Stimulated activated naive CD4-positive, alpha-beta T cell (primary cell): ENCODE results near the gene KRTAP4-16.
"Not testable (repeated sequence)": the region's sequence is repeated elsewhere in the genome, so short reads cannot be mapped to it uniquely, and the experiment has no call there.

Experiments used
- DNase-seq, 6 experiments: peaks; one replicate each; lab custom pipeline; 2025; lab: John Stamatoyannopoulos, UW

KRTAP4-16 gene

DNA sequence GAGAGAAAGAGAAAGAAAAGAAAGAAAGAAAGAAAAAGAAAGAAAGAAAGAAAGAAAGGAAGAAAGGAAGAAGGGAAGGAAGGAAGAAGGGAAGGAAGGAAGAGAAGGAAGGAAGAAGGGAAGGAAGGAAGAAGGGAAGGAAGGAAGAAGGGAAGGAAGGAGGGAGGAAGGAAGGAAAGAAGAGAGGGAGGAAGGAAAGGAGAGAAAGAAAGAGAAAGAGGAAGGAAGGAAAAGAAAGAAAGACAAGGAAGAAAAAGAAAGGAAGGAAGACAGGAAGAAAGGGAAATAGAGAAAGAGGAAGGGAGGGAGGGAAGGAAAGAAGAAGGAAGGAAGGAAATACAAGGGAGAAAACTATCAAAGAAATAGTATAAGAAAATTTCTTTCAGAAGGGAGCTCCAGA is 25.2 kb downstream of the KRTAP4-16 start:
- DNase-seq, result no peak

DNA sequence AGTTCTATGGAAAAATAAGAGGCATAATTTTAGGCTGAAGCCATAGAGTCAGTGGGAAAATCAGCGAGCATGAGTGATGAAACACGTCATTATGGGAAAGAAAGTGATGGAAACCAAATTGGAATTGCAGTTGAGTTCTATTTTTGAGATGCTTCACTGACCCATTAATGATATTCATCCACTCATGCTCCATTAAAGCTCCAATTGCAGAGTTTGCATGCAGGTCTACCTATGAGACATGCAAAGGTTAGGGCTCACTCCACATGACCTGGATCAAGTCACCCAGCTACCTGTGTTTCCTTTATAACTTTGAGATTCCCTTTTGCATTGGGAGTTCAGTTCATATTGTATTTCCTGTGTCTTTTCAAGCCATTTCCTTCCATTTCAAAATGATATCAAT is 28.3 kb downstream of the KRTAP4-16 start:
- no peak for DNase-seq

DNA sequence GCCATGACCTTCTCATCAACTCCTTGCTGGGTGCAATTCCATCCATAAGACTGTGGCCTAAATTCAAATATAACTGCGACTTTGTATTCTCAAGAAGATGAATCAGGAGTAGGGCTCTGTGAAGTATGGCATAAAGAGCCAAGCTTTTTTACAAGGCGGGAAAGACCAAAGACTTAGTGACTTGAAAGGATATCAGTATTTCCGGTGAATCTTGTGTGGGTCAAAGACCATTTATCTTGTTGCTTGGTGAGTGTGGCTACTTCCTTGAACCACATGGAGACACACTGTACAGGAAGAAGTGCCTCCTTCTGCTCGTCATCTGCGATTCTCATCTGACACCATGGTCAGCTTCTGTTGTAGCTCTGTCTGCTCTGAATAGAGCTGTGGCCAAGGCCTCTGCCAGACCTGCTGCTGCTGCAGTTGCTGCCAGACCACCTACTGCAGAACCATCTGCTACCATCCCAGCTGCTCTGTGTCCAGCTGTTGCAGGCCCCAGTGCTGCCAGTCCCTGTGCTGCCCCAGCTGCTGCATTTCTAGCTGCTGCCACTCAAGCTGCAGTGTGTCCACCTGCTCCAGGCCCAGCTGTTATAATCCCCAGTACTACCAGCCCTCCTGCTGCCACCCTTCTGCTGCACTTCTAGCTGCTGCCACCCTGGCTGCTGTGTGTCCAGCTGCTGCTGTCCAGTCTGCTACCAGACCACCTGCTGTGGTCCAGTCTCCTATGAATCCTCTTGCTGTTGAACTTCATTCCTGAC is 30.2 kb downstream of the KRTAP4-16 start:
- no peak for DNase-seq

DNA sequence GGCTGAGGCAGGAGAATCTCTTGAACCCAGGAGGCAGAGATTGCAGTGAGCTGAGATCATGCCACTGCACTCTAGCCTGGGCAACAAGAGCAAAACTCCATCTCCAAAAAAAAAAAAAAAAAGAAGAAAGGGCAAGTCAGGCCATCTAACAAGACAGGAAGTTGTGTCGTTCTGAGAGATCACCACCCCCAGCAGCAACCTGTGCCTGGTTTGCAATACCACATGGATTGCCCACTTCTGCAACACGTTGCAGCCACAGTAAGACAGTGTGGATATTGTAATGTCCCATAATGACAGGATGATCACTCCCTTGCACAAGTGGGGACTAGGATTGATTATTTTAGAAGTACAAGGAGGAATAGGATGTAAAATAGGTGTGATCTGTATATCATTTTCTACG is 33.0 kb downstream of the KRTAP4-16 start:
- no peak for DNase-seq

DNA sequence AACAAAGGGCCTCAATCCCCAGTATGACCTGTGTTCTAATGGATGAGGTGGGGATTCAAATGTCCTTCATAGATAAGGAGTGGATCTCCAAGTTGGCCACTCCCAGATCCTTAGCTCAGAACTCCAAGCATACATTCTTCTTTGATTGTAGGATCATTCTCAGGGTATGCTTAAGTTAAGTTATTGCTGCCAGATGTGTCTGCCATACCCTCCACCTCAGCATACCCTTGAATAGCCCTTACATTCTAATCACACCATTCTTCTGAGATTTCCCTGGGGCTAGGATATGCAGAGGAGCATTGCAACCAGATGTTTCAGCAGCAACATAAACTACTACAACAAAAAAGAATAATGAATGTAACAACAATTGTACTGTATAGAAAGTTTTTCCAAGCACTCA is 34.7 kb downstream of the KRTAP4-16 start:
- no peak for DNase-seq

DNA sequence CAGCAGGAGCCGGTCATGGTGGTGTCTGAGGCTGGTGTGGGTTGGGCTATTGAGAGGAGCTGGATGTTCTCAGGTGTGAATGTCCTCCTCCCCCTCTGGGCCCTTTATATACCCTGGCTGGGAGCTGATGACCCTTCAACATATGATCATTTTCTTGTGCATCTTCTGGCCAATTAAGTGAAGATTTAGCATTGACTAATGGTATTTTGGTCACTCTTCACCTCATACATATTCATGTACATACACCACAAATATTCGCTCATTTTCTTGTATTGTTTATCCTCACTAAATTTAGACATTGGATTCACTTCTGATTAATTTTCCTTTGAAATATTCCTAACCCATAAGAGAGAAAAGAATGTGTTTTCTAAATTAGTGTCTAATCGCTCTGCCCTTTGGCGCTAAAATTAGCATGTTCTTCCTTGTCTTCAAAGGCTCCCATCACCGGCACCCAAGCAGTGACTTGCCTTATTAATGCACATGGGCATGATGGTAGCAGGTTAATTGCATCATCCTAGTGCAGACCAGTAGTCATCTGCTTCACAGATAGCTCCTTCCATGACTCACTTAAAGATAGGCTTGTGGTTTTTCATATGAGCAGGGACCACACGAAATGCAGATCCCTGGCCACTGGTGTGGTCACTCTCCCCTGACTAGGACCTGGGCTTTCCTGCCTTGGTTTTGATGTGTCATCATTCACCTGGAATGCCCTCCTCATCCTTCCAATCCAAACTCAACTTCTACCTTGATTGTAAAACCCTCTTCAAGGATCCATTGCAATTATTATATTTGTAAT is 36.0 kb downstream of the KRTAP4-16 start, which contains the start of gene KRTAP2-4:
KRTAP2-4 (minus strand) TSS at position 51 of the 796 bp plus-strand sequence; CDS start at position 17, 34 bp downstream.
- DNase-seq, result no peak

DNA sequence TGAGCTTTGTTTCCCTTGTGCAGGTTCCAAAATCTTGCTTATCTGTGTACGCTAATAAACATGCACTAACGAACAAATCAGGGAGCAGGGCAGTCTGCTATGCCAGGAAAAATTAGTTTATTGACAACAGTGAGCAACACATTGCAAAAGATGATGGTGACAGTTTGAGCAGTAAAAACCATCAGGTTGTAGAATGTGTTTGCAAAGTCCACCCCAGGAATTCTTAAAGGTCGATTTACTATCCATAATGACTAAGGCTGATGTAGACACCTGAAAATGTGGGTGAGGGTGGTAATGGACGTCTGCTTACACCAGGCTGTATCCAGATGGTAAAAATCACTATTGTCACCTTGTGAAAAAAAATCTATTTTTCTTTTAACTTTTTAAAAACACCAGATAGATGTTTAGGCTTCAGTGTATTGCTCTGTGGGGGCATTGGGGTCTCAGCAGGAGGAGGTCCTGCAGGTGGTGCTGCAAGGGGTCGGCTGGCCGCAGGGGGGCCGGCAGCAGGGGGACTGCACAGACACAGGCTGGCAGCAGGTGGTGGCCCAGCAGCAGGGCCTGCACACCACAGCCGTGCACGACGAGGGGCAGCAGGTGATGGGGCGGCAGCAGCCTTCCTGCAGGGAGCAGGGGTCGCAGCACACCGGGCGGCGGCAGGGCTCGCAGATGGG is 36.9 kb downstream of the KRTAP4-16 start:
- not testable (repeated sequence) for DNase-seq

DNA sequence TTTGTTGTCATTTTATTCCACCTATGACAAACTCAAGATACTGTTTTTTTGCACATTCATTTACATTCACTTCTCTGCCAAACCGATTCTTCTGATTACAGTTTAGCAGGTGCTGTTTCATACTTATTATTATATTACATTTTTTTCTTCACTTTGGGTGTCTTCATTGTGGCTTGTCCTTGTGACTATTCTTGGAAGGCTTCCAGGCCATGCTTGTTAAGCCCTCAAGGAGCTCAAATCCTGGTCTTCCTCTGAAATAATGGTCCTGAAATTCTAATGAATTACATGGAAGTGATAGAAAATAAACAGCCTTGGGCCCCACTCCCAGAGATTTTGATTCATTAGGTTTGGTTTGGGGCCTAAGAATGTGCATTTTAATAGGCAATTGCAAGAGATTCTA is 37.7 kb downstream of the KRTAP4-16 start:
- no peak for DNase-seq

DNA sequence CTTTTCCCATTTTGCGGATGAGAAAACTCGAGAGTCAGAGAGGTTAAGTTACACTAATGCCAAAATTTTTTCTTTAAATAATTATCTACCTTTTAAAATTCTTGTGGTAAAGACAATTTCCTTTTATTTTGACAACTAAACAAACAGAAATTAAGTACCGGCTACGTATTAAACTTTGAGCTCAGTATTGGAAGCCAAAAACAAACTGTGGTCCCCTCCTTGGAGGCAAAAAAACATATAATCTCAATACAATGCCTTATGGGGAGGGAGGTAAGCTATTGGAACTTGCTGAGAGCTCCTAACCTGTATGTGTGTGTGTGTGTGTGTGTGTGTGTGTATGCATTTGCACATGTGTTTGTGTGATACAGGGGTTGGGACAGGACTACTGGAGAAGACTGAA is 38.6 kb downstream of the KRTAP4-16 start:
- no peak for DNase-seq

DNA sequence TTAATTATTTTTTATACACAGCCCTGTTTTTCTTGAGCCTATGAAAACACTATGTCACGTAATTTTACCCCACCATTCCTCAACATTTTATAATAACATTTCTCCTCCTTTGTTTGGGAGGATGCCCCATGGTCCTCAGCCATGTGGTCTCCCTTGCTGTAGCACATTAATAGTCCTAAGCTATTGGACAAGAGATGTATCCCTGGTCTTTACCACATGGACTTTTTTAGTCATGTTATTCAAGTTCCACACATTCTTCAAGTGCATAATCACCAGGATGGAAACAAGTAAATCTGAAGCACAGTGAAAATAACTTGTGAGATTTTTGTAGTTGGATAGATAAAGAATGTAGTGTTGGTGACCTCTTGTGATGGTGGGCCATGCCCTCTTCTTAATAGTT is 40.0 kb downstream of the KRTAP4-16 start:
- no peak for DNase-seq

DNA sequence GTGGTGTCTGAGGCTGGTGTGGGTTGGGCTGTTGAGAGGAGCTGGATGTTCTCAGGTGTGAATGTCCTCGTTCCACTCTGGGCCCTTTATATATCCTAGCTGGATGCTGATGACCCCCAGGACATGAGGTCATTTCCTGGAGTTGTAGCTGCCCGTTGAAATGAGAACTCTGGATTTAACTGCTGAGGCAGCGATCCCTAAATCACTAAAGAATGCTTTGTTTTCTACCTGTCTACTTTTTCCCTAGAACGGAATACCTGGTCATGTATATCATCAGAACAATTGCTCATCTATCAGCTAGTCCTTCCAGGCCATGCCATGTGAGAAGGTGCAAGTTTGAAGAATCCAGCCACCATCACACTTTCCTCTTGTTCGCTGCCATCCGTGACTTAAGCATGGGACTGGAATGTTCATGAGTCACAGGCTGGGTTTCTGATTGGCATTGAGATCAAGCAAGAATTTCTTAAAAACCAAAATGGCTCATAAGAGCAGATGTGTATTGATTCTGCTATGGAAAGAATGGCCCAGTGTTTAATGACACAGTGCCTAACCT is 41.9 kb downstream of the KRTAP4-16 start, which contains the start of gene KRTAP2-3:
KRTAP2-3 (minus strand) TSS at position 63 of the 553 bp plus-strand sequence. CDS start 64 bp downstream, outside the sequence.
- no peak for DNase-seq

DNA sequence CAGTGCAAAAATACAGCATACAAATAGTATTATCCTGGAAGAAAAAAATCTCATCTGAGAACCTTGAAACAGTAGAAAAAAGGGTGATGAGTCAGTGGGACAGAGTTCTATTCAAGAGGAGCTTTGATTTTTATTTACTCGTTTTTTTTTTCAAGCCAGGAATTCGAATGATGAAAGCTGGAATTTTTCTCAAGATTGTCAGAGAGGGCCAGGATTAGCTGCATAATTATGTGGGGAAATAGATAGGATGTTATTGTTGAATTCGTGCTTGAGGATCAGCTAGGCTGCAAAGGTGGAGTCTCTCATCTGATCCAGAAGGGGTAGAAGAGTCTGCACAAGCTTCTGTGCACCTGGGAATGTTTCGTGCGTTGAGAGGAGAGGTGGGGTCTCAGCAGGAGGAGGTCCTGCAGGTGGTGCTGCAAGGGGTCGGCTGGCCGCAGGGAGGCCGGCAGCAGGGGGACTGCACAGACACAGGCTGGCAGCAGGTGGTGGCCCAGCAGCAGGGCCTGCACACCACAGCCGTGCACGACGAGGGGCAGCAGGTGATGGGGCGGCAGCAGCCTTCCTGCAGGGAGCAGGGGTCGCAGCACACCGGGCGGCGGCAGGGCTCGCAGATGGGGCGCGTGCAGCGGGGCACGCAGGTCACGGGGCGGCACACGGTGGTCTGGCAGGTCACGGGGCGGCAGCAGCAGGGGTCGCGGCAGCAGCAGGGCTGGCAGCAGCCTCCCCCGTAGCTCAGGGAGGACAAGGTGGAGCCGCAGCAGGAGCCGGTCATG is 42.5 kb downstream of the KRTAP4-16 start:
- not testable (repeated sequence) for DNase-seq

DNA sequence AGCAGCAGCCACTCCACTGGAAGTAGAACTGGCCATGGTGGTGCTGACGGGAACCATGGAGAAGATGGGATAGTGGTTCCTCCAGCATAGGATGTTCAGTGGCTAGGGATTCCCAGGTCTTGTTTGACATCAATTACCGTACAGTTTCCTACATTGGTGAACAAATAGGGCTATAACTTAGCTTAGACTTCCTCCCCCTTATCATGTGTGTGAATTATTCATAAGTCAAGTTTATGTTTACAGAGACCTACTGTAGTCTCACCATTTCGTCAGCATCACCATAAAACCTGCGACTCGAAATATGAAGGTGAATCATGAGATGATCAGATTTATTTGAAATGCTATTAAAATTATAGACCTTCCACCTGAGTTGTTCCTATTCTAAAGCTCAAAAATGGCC is 43.3 kb downstream of the KRTAP4-16 start:
- DNase-seq, result no peak

DNA sequence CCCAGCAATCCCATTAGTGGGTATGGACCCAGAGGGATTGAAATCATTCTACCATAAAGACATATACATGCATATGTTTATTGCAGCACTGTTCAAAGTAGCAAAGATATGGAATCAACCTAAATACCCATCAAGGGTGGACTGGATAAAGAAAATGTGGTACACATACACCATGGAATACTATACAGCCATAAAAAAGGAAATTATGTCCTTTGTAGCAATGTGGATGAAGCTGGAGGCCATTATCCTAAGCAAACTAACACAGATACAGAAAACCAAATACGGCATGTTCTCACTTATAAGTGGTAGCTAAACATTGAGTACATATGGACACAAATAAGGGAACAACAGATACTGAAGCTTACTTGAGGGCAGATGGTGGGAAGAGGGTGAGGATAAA is 44.5 kb downstream of the KRTAP4-16 start:
- no peak for DNase-seq

DNA sequence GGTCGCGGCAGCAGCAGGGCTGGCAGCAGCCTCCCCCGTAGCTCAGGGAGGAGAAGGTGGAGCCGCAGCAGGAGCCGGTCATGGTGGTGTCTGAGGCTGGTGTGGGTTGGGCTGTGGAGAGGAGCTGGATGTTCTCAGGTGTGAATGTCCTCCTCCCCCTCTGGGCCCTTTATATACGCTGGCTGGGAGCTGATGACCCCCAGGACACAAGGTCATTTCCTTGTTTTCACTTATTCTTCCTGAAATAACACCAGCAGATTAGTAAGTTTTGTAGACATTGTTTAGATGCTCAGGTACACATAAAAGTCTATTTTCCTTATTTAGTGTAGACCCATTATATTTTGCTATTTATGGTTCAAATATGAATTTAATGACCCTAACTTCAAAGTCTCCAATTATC is 46.9 kb downstream of the KRTAP4-16 start, which contains the start of gene KRTAP2-2:
KRTAP2-2 (minus strand) TSS at position 101 of the 400 bp plus-strand sequence; CDS start at position 82, 19 bp downstream.
- DNase-seq, result not testable (repeated sequence)

DNA sequence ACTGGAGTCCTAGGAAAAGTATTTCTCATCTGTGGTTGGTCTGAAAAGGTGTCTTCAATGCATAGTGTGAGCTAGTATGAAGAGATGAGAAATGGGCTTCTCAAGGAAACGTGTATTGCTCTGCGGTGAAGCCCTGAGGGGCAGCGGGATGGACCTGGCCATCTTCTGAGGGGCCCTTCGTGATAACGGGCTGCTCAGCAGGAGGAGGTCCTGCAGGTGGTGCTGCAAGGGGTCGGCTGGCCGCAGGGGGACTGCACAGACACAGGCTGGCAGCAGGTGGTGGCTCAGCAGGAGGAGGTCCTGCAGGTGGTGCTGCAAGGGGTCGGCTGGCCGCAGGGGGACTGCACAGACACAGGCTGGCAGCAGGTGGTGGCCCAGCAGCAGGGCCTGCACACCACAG is 47.5 kb downstream of the KRTAP4-16 start:
- not testable (repeated sequence) for DNase-seq

DNA sequence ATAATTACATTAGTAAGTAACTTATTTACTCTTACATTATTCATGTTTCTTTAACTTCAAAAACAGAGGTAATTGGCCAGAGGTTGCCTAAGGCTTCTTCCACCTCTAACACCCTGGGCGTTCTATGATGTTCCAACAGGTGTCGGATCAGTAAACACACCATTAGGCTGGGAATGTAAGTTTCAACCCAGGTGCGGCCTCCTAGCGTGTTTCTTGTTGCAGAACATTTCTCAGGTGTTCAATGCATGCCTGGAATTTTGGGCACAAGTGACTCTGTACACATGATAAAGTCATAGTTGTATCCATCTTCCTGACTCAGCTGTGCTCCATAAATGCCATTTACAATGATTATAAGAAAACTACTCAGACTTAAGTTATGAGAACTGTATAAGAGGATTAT is 48.0 kb downstream of the KRTAP4-16 start:
- no peak for DNase-seq

DNA sequence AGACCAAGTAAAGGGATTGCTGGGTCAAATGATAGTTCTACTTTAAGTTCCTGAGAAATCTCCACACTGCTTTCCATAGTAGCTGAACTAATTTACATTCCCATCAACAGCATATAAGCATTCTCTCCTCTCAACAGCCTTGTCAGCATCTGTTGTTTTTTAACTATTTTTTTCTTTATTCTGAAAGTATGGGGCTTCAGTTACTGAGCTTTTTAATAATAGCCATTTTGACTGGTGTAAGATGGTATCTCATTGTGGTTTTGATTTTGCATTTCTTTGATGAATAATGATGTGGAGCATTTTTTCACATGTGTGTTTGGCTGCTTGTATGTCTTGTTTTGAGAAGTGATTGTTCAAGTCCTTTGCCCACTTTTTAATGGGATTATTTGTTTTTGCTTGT is 49.4 kb downstream of the KRTAP4-16 start:
- no peak for DNase-seq
